Liver (tissue), 9 donors: Measurements from ENCODE around the gene OR10J1. TPM values are rescaled to one million over a fixed set of nuclear protein-coding genes. Genes with fewer than 3 reads are reported as not detected.
A peak's percentile ranks its signal among the peaks of the same experiment; 100 is the strongest.

ENCODE experiments used
- DNase-seq: peaks from one replicate; pipeline ENCODE4 v3.0.0-alpha.2; 2017; ENCODE audit warnings: low spot score
- H3K27ac ChIP-seq, 2 donors: one replicate each; pipeline ENCODE4 v1.7.0; 2013; ENCODE audit warnings: inconsistent platforms in 2 of 2, low read length in 2 of 2, control low read depth in 1 of 2, low read depth in 1 of 2, mild to moderate bottlenecking in 1 of 2
- H3K27me3 ChIP-seq, 4 donors: one replicate each; pipeline versions ENCODE4 v1.6.1 to v1.7.0; 2013; ENCODE audit warnings: low read length in 3 of 4, inconsistent platforms in 1 of 4, mild to moderate bottlenecking in 1 of 4, moderate library complexity in 1 of 4; ENCODE audit not compliant: control insufficient read depth in 4 of 4, insufficient read depth in 4 of 4
- H3K36me3 ChIP-seq, 4 donors: one replicate each; pipeline versions ENCODE4 v1.6.1 to v1.7.0; 2013; ENCODE audit warnings: low read length in 3 of 4, mild to moderate bottlenecking in 3 of 4, low read depth in 1 of 4, moderate library complexity in 1 of 4; ENCODE audit not compliant: control insufficient read depth in 4 of 4, insufficient read depth in 3 of 4
- H3K4me1 ChIP-seq, 4 donors: one replicate each; pipeline versions ENCODE4 v1.6.1 to v1.7.0; 2013; ENCODE audit warnings: low read length in 3 of 4, mild to moderate bottlenecking in 3 of 4, moderate library complexity in 1 of 4; ENCODE audit not compliant: control insufficient read depth in 4 of 4, insufficient read depth in 4 of 4
- H3K4me3 ChIP-seq, 3 donors: one replicate each; pipeline versions ENCODE4 v1.6.1 to v1.7.0; 2013; ENCODE audit warnings: low read length in 3 of 3, control low read depth in 1 of 3, low read depth in 1 of 3, mild to moderate bottlenecking in 1 of 3
- H3K9ac ChIP-seq, 2 donors: one replicate each; pipeline ENCODE4 v1.7.0; 2013; ENCODE audit warnings: low read length in 2 of 2, mild to moderate bottlenecking in 2 of 2, moderate library complexity in 2 of 2, control low read depth in 1 of 2, low read depth in 1 of 2
- H3K9me3 ChIP-seq, 4 donors: one replicate each; pipeline versions ENCODE4 v1.6.1 to v1.7.0; 2013; ENCODE audit warnings: low read length in 3 of 4; ENCODE audit not compliant: control insufficient read depth in 4 of 4
- ATF3 ChIP-seq: IDR thresholded peaks from 2 replicates; pipeline ENCODE4 v1.6.1; 2016; ENCODE audit warnings: antibody characterized with exemption
- EGR1 ChIP-seq, 2 donors: IDR thresholded peaks; 2 replicates each; pipeline ENCODE4 v1.6.1; 2016 to 2018; ENCODE audit warnings: antibody characterized with exemption in 2 of 2, low read depth in 2 of 2
- FOXA1 ChIP-seq: IDR thresholded peaks from 2 replicates; pipeline ENCODE4 v1.6.1; 2016; ENCODE audit warnings: antibody characterized with exemption
- FOXA2 ChIP-seq: IDR thresholded peaks from 2 replicates; pipeline ENCODE4 v1.6.1; 2016; ENCODE audit warnings: antibody characterized with exemption
- GABPA ChIP-seq, 2 donors: IDR thresholded peaks in 1 of 2; conservative IDR thresholded peaks in 1 of 2; 2 replicates each; pipeline ENCODE4 v1.6.1; 2016; ENCODE audit warnings: antibody characterized with exemption in 2 of 2, mild to moderate bottlenecking in 1 of 2, moderate library complexity in 1 of 2
- HNF4A ChIP-seq, 2 donors: conservative IDR thresholded peaks; 2 replicates each; pipeline ENCODE4 v1.6.1; 2016; ENCODE audit warnings: antibody characterized with exemption in 2 of 2, mild to moderate bottlenecking in 2 of 2
- HNF4G ChIP-seq: IDR thresholded peaks from 2 replicates; pipeline ENCODE4 v1.6.1; 2016; ENCODE audit warnings: antibody characterized with exemption
- JUND ChIP-seq, 2 donors: IDR thresholded peaks; 2 replicates each; pipeline ENCODE4 v1.6.1; 2016; ENCODE audit warnings: antibody characterized with exemption in 2 of 2
- MAX ChIP-seq: IDR thresholded peaks from 2 replicates; pipeline ENCODE4 v1.6.1; 2016; ENCODE audit warnings: antibody characterized with exemption
- NR2F2 ChIP-seq: IDR thresholded peaks from 2 replicates; pipeline ENCODE4 v1.6.1; 2016; ENCODE audit warnings: antibody characterized with exemption
- RAD21 ChIP-seq, 2 donors: IDR thresholded peaks; 2 replicates each; pipeline ENCODE4 v1.6.1; 2016; ENCODE audit warnings: antibody characterized with exemption in 2 of 2, mild to moderate bottlenecking in 2 of 2
- REST ChIP-seq: IDR thresholded peaks from 2 replicates; pipeline ENCODE4 v1.6.1; 2016; ENCODE audit warnings: antibody characterized with exemption, mild to moderate bottlenecking
- RXRA ChIP-seq, 2 donors: IDR thresholded peaks; 2 replicates each; pipeline ENCODE4 v1.6.1; 2017 to 2018; ENCODE audit warnings: antibody characterized with exemption in 2 of 2, mild to moderate bottlenecking in 1 of 2
- SP1 ChIP-seq: IDR thresholded peaks from 2 replicates; pipeline ENCODE4 v1.6.1; 2018; ENCODE audit warnings: antibody characterized with exemption, mild to moderate bottlenecking
- TAF1 ChIP-seq: conservative IDR thresholded peaks from 2 replicates; pipeline ENCODE4 v1.6.1; 2016; ENCODE audit warnings: antibody characterized with exemption, mild to moderate bottlenecking
- YY1 ChIP-seq: IDR thresholded peaks from 2 replicates; pipeline ENCODE4 v1.6.1; 2016; ENCODE audit warnings: antibody characterized with exemption, mild to moderate bottlenecking
- ZBTB33 ChIP-seq: IDR thresholded peaks from 2 replicates; pipeline ENCODE4 v1.6.1; 2016; ENCODE audit warnings: antibody characterized with exemption
- WGBS: extraction: QIAGEN DNeasy Blood & Tissue Kit; methylation state at CpG from one replicate; pipeline ENCODE4 v1.1.7; 2013; 5-methylcytosine and 5-hydroxymethylcytosine counted together
- polyA plus RNA-seq, 2 donors: library from polyadenylated mRNA; stranded (reverse) in 1 of 2; unstranded in 1 of 2; fragments of 200-250 nt in 1 of 2; fragments of >200 nt in 1 of 2; fragmentation: Nextera tagmentation in 1 of 2; extraction: Ambion mirVana in 1 of 2; gene quantifications; one replicate each; pipeline versions ENCODE4 v1.2.1 to v1.2.3, GENCODE V29; 2013 to 2015
- total RNA-seq, 2 donors: library from RNA; depleted of rRNA; stranded (reverse); fragments of >200 nt; gene quantifications; one replicate each; pipeline ENCODE4 v1.2.3, GENCODE V29; 2014
- TF ChIP-seq, protein P1 (sequence below): fragments of 150-350 bp; IDR thresholded peaks from 2 replicates; pipeline ENCODE4 v1.5.1; 2017; ENCODE audit warnings: improper control_type of control experiment, low read depth, low read length; ENCODE audit not compliant: missing input control
- donor health status: healthy.
- donor health status: healthy.
- donor health status: healthy.
- donor health status: healthy.
- donor health status: healthy.

The OR10J1 gene
- total and polyA plus RNA-seq, 4 donors, result not detected

- peaks cover 9 to 29% (median 24%) of the 10 kb centered on the region in 4 donors for H3K4me1 ChIP-seq
- no peaks in the 10 kb centered on the region for H3K27me3 ChIP-seq
- peak overlapping the region; percentile 0 to 52 for H3K27ac ChIP-seq
- no peaks in the 10 kb centered on the region for H3K9me3 ChIP-seq
- H3K36me3 ChIP-seq, result no peaks in the 10 kb centered on the region
- no peak for DNase-seq
- no peak overlapping the region for H3K9ac ChIP-seq
- H3K4me3 ChIP-seq, result no peak overlapping the region
- WGBS, result 30% methylated on average over 2 of the region's 2 CpGs
- TF ChIP-seq MAX, result no peak
- TF ChIP-seq GABPA (IDR thresholded peaks at IDR 0.05 in 1 of 2, conservative IDR thresholded peaks at IDR 0.05 in 1 of 2), result no peak
- no peak for TF ChIP-seq FOXA1
- TF ChIP-seq HNF4A (conservative IDR thresholded peaks at IDR 0.05), result peak in 1 of 2 donors; percentile 49
- no peak for TF ChIP-seq RXRA (IDR thresholded peaks at IDR 0.05)
- TF ChIP-seq EGR1 (IDR thresholded peaks at IDR 0.05; ENCODE audit: low read depth in 2 of 2), result no peak
- TF ChIP-seq RAD21 (IDR thresholded peaks at IDR 0.05), result peak; percentile 33 to 37
- no peak for TF ChIP-seq NR2F2
These were observed 2.9 kb downstream of the OR10J1 start for GRCh38 chr1:159442428-159442827.

GRCh38 chr1:159443066-159443750, 3.7 kb downstream of the OR10J1 start:
- H3K27ac ChIP-seq, result peak overlapping the region; percentile 75 to 85
- no peak overlapping the region for H3K9ac ChIP-seq
- H3K4me1 ChIP-seq, result peaks cover 9 to 29% (median 24%) of the 10 kb centered on the region in 4 donors
- no peak for DNase-seq
- no peaks in the 10 kb centered on the region for H3K9me3 ChIP-seq
- TF ChIP-seq TAF1 (no peak), FOXA2 (peak; percentile 38), ZBTB33 (peak; percentile 58), HNF4G (peak; percentile 94), YY1 (peak; percentile 68), REST (peak; percentile 57), MAX (peak; percentile 75), FOXA1 (peak; percentile 18), EGR1 (IDR thresholded peaks at IDR 0.05; ENCODE audit: low read depth in 2 of 2) (no peak), GABPA (IDR thresholded peaks at IDR 0.05 in 1 of 2, conservative IDR thresholded peaks at IDR 0.05 in 1 of 2) (no peak), JUND (IDR thresholded peaks at IDR 0.05) (peak; percentile 80 to 83), NR2F2 (peak; percentile 60), ATF3 (peak; percentile 88), RXRA (IDR thresholded peaks at IDR 0.05) (peak; percentile 90 to 91), SP1 (peak; percentile 94), HNF4A (conservative IDR thresholded peaks at IDR 0.05) (peak; percentile 98), RAD21 (IDR thresholded peaks at IDR 0.05) (peak; percentile 55 to 66)
- TF ChIP-seq, protein P1, sequence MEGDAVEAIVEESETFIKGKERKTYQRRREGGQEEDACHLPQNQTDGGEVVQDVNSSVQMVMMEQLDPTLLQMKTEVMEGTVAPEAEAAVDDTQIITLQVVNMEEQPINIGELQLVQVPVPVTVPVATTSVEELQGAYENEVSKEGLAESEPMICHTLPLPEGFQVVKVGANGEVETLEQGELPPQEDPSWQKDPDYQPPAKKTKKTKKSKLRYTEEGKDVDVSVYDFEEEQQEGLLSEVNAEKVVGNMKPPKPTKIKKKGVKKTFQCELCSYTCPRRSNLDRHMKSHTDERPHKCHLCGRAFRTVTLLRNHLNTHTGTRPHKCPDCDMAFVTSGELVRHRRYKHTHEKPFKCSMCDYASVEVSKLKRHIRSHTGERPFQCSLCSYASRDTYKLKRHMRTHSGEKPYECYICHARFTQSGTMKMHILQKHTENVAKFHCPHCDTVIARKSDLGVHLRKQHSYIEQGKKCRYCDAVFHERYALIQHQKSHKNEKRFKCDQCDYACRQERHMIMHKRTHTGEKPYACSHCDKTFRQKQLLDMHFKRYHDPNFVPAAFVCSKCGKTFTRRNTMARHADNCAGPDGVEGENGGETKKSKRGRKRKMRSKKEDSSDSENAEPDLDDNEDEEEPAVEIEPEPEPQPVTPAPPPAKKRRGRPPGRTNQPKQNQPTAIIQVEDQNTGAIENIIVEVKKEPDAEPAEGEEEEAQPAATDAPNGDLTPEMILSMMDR, result no peak
- H3K27me3 ChIP-seq, result no peaks in the 10 kb centered on the region
- H3K36me3 ChIP-seq, result no peaks in the 10 kb centered on the region
- WGBS, result 27% methylated on average over 4 of the region's 4 CpGs
- no peak overlapping the region for H3K4me3 ChIP-seq
